ENCODE results near the gene EPS8L3. TPM values are rescaled to one million over a fixed set of nuclear protein-coding genes. Genes with fewer than 3 reads are reported as not detected.

The EPS8L3 gene
- total RNA-seq, 1 donor from 2014 or later: not detected

DNA sequence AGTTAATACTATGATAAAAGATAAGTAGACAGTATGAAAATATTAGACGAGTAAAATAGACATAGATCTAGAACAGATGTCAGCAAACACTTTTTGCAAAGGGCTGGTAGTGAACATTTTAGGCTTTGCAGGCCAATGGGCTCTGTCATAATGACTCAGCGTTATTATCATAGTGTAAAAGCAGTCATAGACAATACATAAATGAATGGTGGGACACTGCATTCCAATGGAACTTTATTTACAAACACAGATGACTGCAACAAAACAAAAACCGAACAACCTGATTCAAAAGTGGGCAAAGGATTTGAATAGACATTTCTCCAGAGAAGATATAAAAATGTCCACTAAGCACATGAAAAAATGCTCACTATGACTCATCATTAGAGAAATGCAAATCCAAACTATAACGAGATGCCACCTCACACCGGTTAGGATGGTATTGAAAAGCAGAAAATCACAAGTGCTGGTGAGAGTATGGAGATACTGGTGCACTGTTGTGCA, 44.3 kb downstream of the EPS8L3 start:
- no peaks in the 10 kb centered on the region for H3K4me1 ChIP-seq
- no peaks in the 10 kb centered on the region for H3K9me3 ChIP-seq (ENCODE audit: low read depth)
- H3K79me2 ChIP-seq (ENCODE audit: low read depth): no peaks in the 10 kb centered on the region
- no peaks in the 10 kb centered on the region for H3F3A ChIP-seq (ENCODE audit: low read depth)
- H3K4me2 ChIP-seq: no peak overlapping the region
- H3K36me3 Mint-ChIP-seq: no peaks in the 10 kb centered on the region
- H3K9me3 Mint-ChIP-seq: no peaks in the 10 kb centered on the region
- H3K36me3 ChIP-seq: no peaks in the 10 kb centered on the region
- no peak for TF ChIP-seq EZH2 (IDR thresholded peaks at IDR 0.05)
- TF ChIP-seq, protein P1, sequence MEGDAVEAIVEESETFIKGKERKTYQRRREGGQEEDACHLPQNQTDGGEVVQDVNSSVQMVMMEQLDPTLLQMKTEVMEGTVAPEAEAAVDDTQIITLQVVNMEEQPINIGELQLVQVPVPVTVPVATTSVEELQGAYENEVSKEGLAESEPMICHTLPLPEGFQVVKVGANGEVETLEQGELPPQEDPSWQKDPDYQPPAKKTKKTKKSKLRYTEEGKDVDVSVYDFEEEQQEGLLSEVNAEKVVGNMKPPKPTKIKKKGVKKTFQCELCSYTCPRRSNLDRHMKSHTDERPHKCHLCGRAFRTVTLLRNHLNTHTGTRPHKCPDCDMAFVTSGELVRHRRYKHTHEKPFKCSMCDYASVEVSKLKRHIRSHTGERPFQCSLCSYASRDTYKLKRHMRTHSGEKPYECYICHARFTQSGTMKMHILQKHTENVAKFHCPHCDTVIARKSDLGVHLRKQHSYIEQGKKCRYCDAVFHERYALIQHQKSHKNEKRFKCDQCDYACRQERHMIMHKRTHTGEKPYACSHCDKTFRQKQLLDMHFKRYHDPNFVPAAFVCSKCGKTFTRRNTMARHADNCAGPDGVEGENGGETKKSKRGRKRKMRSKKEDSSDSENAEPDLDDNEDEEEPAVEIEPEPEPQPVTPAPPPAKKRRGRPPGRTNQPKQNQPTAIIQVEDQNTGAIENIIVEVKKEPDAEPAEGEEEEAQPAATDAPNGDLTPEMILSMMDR (IDR thresholded peaks at IDR 0.05): no peak
- no peak for TF ChIP-seq EZH2phosphoT487 (IDR thresholded peaks at IDR 0.05)
- H3K9ac ChIP-seq: no peak overlapping the region
- H3K27me3 Mint-ChIP-seq (ENCODE audit: insufficient read depth, low read depth): peaks cover 8% of the 10 kb centered on the region
- no peak overlapping the region for H3K27ac ChIP-seq
- no peak overlapping the region for H3K4me3 Mint-ChIP-seq
- no peak overlapping the region for H3K27ac Mint-ChIP-seq
- no peak overlapping the region for H2AFZ ChIP-seq (replicated peaks)
- H3K4me1 Mint-ChIP-seq: no peaks in the 10 kb centered on the region
- DNase-seq (ENCODE audit: low spot score): peak; percentile 0
- H3K4me3 ChIP-seq: no peak overlapping the region
- H4K20me1 ChIP-seq (ENCODE audit: low read depth): no peaks in the 10 kb centered on the region
- no peaks in the 10 kb centered on the region for H3K27me3 ChIP-seq

DNA sequence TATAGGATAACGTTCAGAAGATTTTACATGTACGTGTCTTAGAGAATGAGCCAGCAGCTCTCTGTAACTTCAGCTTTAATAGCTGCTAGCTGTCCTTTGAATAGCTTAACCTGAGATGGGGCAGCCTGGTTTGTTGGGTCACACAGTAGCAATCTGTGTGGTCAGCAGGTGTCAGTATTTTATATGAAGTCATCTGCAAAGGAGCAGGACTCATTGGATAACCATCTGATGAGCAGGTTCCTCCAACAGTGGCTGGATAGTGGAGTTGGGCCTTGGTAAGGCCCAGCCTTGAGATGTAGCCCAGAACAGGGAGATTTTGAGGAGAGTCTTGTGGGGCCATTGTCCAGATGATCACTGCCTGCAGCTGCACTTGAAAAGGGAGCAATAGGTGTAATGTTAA, 45.2 kb downstream of the EPS8L3 start:
- H3K27me3 Mint-ChIP-seq (ENCODE audit: insufficient read depth, low read depth): peaks cover 14% of the 10 kb centered on the region
- no peak overlapping the region for H3K4me2 ChIP-seq
- H3K27ac ChIP-seq: no peak overlapping the region
- H3K4me1 Mint-ChIP-seq: no peaks in the 10 kb centered on the region
- no peak for TF ChIP-seq EZH2phosphoT487 (IDR thresholded peaks at IDR 0.05)
- TF ChIP-seq, protein P1 (IDR thresholded peaks at IDR 0.05): no peak
- no peak for TF ChIP-seq EZH2 (IDR thresholded peaks at IDR 0.05)
- H3K9me3 Mint-ChIP-seq: no peaks in the 10 kb centered on the region
- no peak overlapping the region for H2AFZ ChIP-seq (replicated peaks)
- H4K20me1 ChIP-seq (ENCODE audit: low read depth): no peaks in the 10 kb centered on the region
- H3K4me3 Mint-ChIP-seq: no peak overlapping the region
- H3K36me3 Mint-ChIP-seq: no peaks in the 10 kb centered on the region
- DNase-seq (ENCODE audit: low spot score): peak; percentile 1
- H3K27ac Mint-ChIP-seq: no peak overlapping the region
- no peak overlapping the region for H3K9ac ChIP-seq
- no peak overlapping the region for H3K4me3 ChIP-seq
- no peaks in the 10 kb centered on the region for H3K9me3 ChIP-seq (ENCODE audit: low read depth)
- H3K27me3 ChIP-seq: no peaks in the 10 kb centered on the region
- no peaks in the 10 kb centered on the region for H3K36me3 ChIP-seq
- no peaks in the 10 kb centered on the region for H3K4me1 ChIP-seq
- H3F3A ChIP-seq (ENCODE audit: low read depth): no peaks in the 10 kb centered on the region
- no peaks in the 10 kb centered on the region for H3K79me2 ChIP-seq (ENCODE audit: low read depth)

DNA sequence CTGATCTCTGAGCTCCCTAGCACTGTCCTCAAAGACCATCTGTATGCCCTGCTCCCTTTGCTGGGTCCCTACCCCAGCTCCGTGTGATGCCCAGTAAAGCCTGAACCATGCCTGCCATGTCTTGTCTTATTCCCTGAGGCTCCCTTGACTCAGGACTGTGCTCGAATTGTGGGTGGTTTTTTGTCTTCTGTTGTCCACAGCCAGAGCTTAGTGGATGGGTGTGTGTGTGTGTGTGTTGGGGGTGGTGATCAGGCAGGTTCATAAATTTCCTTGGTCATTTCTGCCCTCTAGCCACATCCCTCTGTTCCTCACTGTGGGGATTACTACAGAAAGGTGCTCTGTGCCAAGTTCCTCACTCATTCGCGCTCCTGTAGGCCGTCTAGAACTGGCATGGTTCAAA, 46.0 kb downstream of the EPS8L3 start:
- Mint-ChIP-seq H3K4me3 (no peak overlapping the region), H3K36me3 (no peaks in the 10 kb centered on the region), H3K27ac (peak overlapping the region; percentile 16), H3K27me3 (ENCODE audit: insufficient read depth, low read depth) (peaks cover 14% of the 10 kb centered on the region), H3K9me3 (no peaks in the 10 kb centered on the region), H3K4me1 (no peaks in the 10 kb centered on the region)
- TF ChIP-seq EZH2 (IDR thresholded peaks at IDR 0.05): no peak
- TF ChIP-seq, protein P1 (IDR thresholded peaks at IDR 0.05): no peak
- no peak for TF ChIP-seq EZH2phosphoT487 (IDR thresholded peaks at IDR 0.05)
- H3K27me3 ChIP-seq: no peaks in the 10 kb centered on the region
- peak; percentile 0 for DNase-seq (ENCODE audit: low spot score)
- H3K36me3 ChIP-seq: no peaks in the 10 kb centered on the region
- no peak overlapping the region for H3K4me2 ChIP-seq
- no peaks in the 10 kb centered on the region for H3K4me1 ChIP-seq
- H3K9me3 ChIP-seq (ENCODE audit: low read depth): no peaks in the 10 kb centered on the region
- H3K79me2 ChIP-seq (ENCODE audit: low read depth): no peaks in the 10 kb centered on the region
- no peak overlapping the region for H3K9ac ChIP-seq
- no peaks in the 10 kb centered on the region for H3F3A ChIP-seq (ENCODE audit: low read depth)
- H3K27ac ChIP-seq: no peak overlapping the region
- H2AFZ ChIP-seq (replicated peaks): no peak overlapping the region
- no peak overlapping the region for H3K4me3 ChIP-seq
- H4K20me1 ChIP-seq (ENCODE audit: low read depth): no peaks in the 10 kb centered on the region
